NCI-H187 treated with DMSO at 0.1 percent for 48 hours (cell line): ENCODE results near the gene PLPPR3.

Source experiments
- DNase-seq: peaks from one replicate; lab custom pipeline; 2025; lab: John Stamatoyannopoulos, UW

The PLPPR3 gene

GRCh38 chr19:808423-808775, 13.4 kb downstream of the PLPPR3 start:
- DNase-seq = no peak

- DNase-seq = no peak
Observed at GRCh38 chr19:807627-808422, 13.9 kb downstream of the PLPPR3 start.

- no peak for DNase-seq
Observed at GRCh38 chr19:806815-807421, 14.8 kb downstream of the PLPPR3 start.

- DNase-seq = no peak
Observed at GRCh38 chr19:805600-806550, 15.9 kb downstream of the PLPPR3 start.

GRCh38 chr19:805166-805551, 16.6 kb downstream of the PLPPR3 start:
- DNase-seq = no peak

GRCh38 chr19:804419-805165, 17.2 kb downstream of the PLPPR3 start:
- DNase-seq = no peak

- DNase-seq = no peak
Observed at GRCh38 chr19:803686-804418, 17.9 kb downstream of the PLPPR3 start.

GRCh38 chr19:803099-803561, 18.6 kb downstream of the PLPPR3 start:
- no peak for DNase-seq

GRCh38 chr19:802498-803098, 19.2 kb downstream of the PLPPR3 start:
- DNase-seq = no peak

- DNase-seq = no peak
Observed at GRCh38 chr19:801861-802497, 19.8 kb downstream of the PLPPR3 start.

GRCh38 chr19:801030-801860, 20.5 kb downstream of the PLPPR3 start:
- no peak for DNase-seq

GRCh38 chr19:800360-801029, 21.3 kb downstream of the PLPPR3 start:
- DNase-seq = no peak

- DNase-seq = no peak
Observed at GRCh38 chr19:799076-799881, 22.5 kb downstream of the PLPPR3 start.

GRCh38 chr19:798415-799075, 23.2 kb downstream of the PLPPR3 start:
- DNase-seq = no peak

GRCh38 chr19:797528-798414, 24.0 kb downstream of the PLPPR3 start:
- DNase-seq = peak; percentile 54
